ENCODE measurements around the gene MCM5.

GRCh38 chr22:35421121-35421520 lies 21.2 kb downstream of the MCM5 start:
- TF ChIP-seq CTCF (IDR thresholded peaks at IDR 0.05) (no peak), POLR2AphosphoS5 (IDR thresholded peaks at IDR 0.05) (no peak), POLR2A (IDR thresholded peaks at IDR 0.05) (no peak)
